GM12874 (cell line): ENCODE measurements around the gene IMPA2.

Source experiments
- TF ChIP-seq, protein P1 (sequence below): IDR thresholded peaks from 2 replicates; pipeline ENCODE4 v1.5.1; 2011; ENCODE audit warnings: low read depth, mild to moderate bottlenecking, control low read depth, low read length, moderate library complexity; ENCODE audit not compliant: insufficient read depth

IMPA2 gene

GRCh38 chr18:12035481-12035880, 54.2 kb downstream of the IMPA2 start:
- TF ChIP-seq, protein P1, sequence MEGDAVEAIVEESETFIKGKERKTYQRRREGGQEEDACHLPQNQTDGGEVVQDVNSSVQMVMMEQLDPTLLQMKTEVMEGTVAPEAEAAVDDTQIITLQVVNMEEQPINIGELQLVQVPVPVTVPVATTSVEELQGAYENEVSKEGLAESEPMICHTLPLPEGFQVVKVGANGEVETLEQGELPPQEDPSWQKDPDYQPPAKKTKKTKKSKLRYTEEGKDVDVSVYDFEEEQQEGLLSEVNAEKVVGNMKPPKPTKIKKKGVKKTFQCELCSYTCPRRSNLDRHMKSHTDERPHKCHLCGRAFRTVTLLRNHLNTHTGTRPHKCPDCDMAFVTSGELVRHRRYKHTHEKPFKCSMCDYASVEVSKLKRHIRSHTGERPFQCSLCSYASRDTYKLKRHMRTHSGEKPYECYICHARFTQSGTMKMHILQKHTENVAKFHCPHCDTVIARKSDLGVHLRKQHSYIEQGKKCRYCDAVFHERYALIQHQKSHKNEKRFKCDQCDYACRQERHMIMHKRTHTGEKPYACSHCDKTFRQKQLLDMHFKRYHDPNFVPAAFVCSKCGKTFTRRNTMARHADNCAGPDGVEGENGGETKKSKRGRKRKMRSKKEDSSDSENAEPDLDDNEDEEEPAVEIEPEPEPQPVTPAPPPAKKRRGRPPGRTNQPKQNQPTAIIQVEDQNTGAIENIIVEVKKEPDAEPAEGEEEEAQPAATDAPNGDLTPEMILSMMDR = no peak

DNA sequence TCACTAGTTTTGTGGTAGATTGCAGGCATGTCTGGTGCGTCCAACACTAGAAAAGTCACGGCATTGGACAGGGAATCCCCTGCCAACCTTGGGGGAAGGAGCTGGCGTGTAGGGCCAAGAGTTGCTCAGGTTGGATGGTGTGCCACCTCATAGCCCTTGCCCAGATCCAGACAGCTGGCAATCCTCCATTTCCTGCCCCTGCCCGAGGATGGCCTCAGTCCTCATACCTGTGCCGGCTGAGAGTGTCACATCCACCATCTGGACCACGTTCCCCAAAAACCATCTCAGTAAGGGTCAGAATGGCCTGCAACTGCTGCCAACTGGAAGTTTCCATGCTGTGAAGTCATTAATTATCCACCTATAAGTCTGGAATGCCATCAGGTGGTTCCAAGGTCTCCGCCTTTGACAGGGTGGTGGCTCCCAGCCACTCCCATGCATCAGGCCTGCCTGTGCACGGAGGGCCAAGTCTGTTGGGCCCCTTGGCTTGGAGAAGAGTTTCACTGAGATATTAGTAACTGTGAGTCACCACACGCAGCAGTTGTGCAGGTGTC, 55.0 kb downstream of the IMPA2 start:
- TF ChIP-seq, protein P1 = no peak

DNA sequence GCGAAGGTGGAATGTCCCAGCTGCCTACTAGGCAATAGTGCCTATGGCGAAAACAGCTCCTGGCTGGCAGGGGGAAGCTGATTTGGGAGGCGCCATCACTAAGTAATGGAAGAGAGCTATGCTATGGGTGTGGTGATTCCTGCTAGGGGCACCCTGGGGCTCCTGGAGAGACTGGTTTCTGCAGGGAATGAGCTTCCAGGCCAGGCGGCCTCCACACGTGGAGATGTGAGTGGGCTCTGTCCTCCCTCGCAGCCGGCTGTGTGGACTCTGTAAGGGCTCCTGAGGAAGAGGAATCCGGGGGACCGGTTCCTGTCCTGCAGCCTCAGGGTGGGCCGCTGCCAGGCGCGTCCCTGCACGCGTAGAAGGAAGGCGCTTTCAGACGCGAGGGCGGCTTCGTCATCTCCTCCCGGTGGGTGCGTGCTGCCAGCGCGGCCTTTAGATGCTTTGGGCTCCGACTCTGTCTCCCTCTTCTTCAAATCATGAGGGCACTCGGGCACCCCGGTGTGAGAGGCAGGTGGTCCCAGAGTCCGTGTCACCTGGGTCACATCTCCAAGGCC, 56.9 kb downstream of the IMPA2 start:
- TF ChIP-seq, protein P1 = no peak

DNA sequence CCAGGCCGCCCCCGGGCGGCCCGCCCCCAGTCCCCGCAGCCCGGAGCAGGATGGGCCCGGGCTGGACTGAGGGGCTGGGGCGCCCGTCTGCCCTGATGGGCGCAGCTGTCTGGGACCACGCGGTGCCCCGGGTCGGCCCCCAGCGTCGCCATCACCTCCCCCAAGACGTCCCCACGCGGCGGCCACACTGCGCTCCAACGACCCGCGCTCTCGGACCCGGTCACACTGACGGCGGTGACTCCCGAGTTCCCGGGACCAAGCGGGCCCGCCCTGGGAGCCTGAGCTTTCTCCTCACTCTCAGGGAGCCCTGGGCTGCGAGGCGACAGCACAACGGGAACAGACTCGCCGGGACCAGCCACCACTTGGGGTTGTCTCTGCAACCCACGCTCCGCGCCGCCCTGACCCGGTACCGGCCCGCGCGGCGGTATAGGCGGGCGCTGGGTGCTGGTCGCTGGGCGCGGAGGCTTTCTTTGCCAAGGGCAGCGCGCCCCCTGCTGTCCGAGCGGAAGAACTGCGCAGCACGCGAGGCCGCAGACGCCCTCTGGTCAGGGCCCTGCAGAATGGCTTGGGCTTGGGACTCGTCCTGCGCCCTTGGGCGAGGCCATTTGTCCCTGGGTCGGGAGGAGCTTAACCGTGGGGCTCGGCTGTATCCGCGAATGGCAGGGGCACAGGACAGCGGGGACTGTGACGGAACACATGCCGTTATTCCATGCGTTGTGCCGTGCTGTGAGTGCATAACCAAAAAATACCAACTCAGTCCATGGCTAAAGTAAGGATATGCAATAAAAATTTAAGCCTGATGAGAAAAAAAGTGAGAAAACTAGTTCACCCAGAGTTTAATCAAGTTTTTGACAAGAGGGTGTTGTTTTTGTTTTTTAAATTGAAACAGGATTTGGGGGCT, 57.6 kb downstream of the IMPA2 start:
- TF ChIP-seq, protein P1 = peak; percentile 98

GRCh38 chr18:12041561-12041960, 60.3 kb downstream of the IMPA2 start:
- TF ChIP-seq, protein P1 = no peak

DNA sequence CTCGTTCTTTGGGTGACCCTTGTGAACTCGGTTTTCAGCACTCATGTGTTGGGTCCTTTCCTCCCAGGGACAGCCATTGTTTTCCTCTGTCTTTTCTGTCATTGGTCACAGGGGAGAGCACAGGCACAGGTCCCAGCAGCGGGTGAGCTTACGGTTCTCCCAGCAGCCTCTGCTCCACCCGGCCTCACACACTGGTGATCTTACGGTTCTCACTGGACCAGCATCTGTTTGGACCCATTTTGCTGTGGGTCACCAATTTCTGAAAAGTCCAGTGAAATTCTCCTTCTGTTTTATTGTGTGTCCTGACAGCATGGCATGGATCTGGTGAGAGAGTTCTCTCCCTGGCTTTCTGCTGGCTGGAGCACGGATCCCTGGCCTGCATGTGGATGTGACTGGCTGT, 62.5 kb downstream of the IMPA2 start:
- TF ChIP-seq, protein P1 = no peak

DNA sequence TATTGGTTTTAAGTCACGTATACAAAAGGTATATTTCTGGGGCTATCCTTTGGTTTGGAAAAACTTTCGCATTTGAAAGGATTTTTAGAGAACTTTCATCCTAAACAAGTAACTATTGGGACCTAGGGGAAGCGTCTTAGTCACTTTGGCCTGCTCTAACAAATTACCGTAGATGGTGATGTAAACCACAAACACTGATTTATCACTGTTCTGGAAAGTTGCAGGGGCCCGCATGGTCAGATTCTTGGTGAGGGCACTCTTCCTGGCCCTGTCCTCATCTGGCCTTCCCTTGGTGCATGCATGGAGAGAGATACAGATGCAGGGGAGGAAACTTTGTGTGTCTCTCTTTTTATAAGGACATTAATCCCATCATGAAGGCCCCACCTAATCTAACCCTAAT, 63.3 kb downstream of the IMPA2 start:
- TF ChIP-seq, protein P1 = no peak
